Measurements from ENCODE around the gene CDH7.

DNA sequence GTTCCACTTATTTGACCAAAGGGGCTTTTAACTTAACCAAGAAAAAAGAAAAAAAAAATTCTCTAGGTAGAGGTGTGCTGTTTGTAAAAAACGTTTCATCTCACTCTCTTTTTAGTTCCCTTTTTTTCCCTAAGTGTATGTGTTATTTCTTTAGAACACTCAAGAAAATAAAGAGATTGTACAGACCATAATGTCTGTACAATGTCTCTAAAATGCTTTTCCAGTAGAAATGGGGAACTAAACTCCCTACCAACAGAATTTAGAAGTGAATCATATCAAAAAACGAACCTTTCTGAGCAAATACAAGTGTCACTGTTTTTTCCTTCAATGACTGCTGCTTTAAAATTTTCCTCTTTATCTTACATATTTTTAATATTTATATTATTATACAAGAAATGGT lies 72.0 kb downstream of the CDH7 start:
- no peak for TF ChIP-seq CTCF (IDR thresholded peaks at IDR 0.05)
- no peak for TF ChIP-seq POLR2A (IDR thresholded peaks at IDR 0.05)

Measured in thyroid gland (tissue), 4 donors.